ENCODE results near the gene FXR1.
"Not testable (repeated sequence)": the region's sequence is repeated elsewhere in the genome, so short reads cannot be mapped to it uniquely, and the experiment has no call there.

Gene FXR1

GRCh38 chr3:180970931-180971330 lies 58.5 kb downstream of the FXR1 start:
- Mint-ChIP-seq H3K27me3 (no peaks in the 10 kb centered on the region), H3K4me1 (no peaks in the 10 kb centered on the region), H3K9me3 (no peaks in the 10 kb centered on the region), H3K36me3 (ENCODE audit: low read depth) (peaks cover 48% of the 10 kb centered on the region), H3K27ac (no peak overlapping the region), H3K4me3 (no peak overlapping the region)
- DNase-seq (no peak), ATAC-seq (no peak)

- DNase-seq: no peak
- Mint-ChIP-seq H3K9me3 (no peaks in the 10 kb centered on the region), H3K36me3 (ENCODE audit: low read depth) (peaks cover 45% of the 10 kb centered on the region), H3K4me3 (no peak overlapping the region), H3K27ac (no peak overlapping the region), H3K4me1 (no peaks in the 10 kb centered on the region), H3K27me3 (no peaks in the 10 kb centered on the region)
- no peak for ATAC-seq
These were observed 61.1 kb downstream of the FXR1 start for GRCh38 chr3:180973543-180973942.

GRCh38 chr3:180974286-180974685 lies 61.8 kb downstream of the FXR1 start:
- Mint-ChIP-seq H3K36me3 (ENCODE audit: low read depth) (peaks cover 46% of the 10 kb centered on the region), H3K27ac (no peak overlapping the region), H3K4me1 (no peaks in the 10 kb centered on the region), H3K27me3 (no peaks in the 10 kb centered on the region), H3K4me3 (no peak overlapping the region), H3K9me3 (no peaks in the 10 kb centered on the region)
- peak; percentile 49 for ATAC-seq
- no peak for DNase-seq

GRCh38 chr3:180977498-180977897 lies 65.0 kb downstream of the FXR1 start:
- H3K9me3 Mint-ChIP-seq: no peaks in the 10 kb centered on the region
- H3K36me3 Mint-ChIP-seq (ENCODE audit: low read depth): peaks cover 38% of the 10 kb centered on the region
- no peak overlapping the region for H3K27ac Mint-ChIP-seq

GRCh38 chr3:180979961-180980360 lies 67.5 kb downstream of the FXR1 start:
- Mint-ChIP-seq H3K4me1 (no peaks in the 10 kb centered on the region), H3K4me3 (no peak overlapping the region), H3K9me3 (no peaks in the 10 kb centered on the region), H3K27me3 (no peaks in the 10 kb centered on the region), H3K27ac (no peak overlapping the region), H3K36me3 (ENCODE audit: low read depth) (peaks cover 41% of the 10 kb centered on the region)
- ATAC-seq (no peak), DNase-seq (no peak)

More at GRCh38 chr3:180977498-180977897, 65.0 kb downstream of the FXR1 start:
- ATAC-seq (no peak), DNase-seq (no peak)
- Mint-ChIP-seq H3K4me1 (no peaks in the 10 kb centered on the region), H3K4me3 (no peak overlapping the region), H3K27me3 (no peaks in the 10 kb centered on the region)

- Mint-ChIP-seq H3K4me1 (peaks cover 1% of the 10 kb centered on the region), H3K27ac (no peak overlapping the region), H3K36me3 (ENCODE audit: low read depth) (peaks cover 39% of the 10 kb centered on the region), H3K9me3 (no peaks in the 10 kb centered on the region), H3K4me3 (no peak overlapping the region), H3K27me3 (no peaks in the 10 kb centered on the region)
- ATAC-seq (no peak), DNase-seq (no peak)
These were observed 68.1 kb downstream of the FXR1 start for GRCh38 chr3:180980611-180981010.

- Mint-ChIP-seq H3K27me3 (no peaks in the 10 kb centered on the region), H3K27ac (no peak overlapping the region), H3K4me1 (peaks cover 4% of the 10 kb centered on the region), H3K36me3 (ENCODE audit: low read depth) (peaks cover 43% of the 10 kb centered on the region), H3K4me3 (no peak overlapping the region), H3K9me3 (no peaks in the 10 kb centered on the region)
- no peak for ATAC-seq
- DNase-seq: no peak
These were observed 69.4 kb downstream of the FXR1 start for GRCh38 chr3:180981912-180982311.

GRCh38 chr3:180983136-180983535 lies 70.7 kb downstream of the FXR1 start:
- ATAC-seq (no peak), DNase-seq (no peak)
- peak overlapping the region; percentile 11 for H3K27ac Mint-ChIP-seq
- peaks cover 42% of the 10 kb centered on the region for H3K36me3 Mint-ChIP-seq (ENCODE audit: low read depth)
- H3K4me1 Mint-ChIP-seq: peaks cover 14% of the 10 kb centered on the region
- H3K9me3 Mint-ChIP-seq: no peaks in the 10 kb centered on the region
- no peak overlapping the region for H3K4me3 Mint-ChIP-seq
- no peaks in the 10 kb centered on the region for H3K27me3 Mint-ChIP-seq

- ATAC-seq, H3K27me3 Mint-ChIP-seq, H3K27ac Mint-ChIP-seq, H3K4me3 Mint-ChIP-seq, H3K9me3 Mint-ChIP-seq, DNase-seq: not testable (repeated sequence)
- Mint-ChIP-seq H3K4me1 (peaks cover 38% of the 10 kb centered on the region), H3K36me3 (ENCODE audit: low read depth) (peaks cover 28% of the 10 kb centered on the region)
These were observed 73.9 kb downstream of the FXR1 start for GRCh38 chr3:180986366-180986765.

GRCh38 chr3:180987344-180987743 lies 74.9 kb downstream of the FXR1 start:
- no peak for ATAC-seq
- H3K4me1 Mint-ChIP-seq: peaks cover 38% of the 10 kb centered on the region
- peak overlapping the region; percentile 5 for H3K27ac Mint-ChIP-seq
- no peak for DNase-seq
- no peaks in the 10 kb centered on the region for H3K27me3 Mint-ChIP-seq
- no peak overlapping the region for H3K4me3 Mint-ChIP-seq
- no peaks in the 10 kb centered on the region for H3K9me3 Mint-ChIP-seq
- H3K36me3 Mint-ChIP-seq (ENCODE audit: low read depth): peaks cover 26% of the 10 kb centered on the region

- Mint-ChIP-seq H3K4me1 (peaks cover 38% of the 10 kb centered on the region), H3K27me3 (no peaks in the 10 kb centered on the region), H3K9me3 (no peaks in the 10 kb centered on the region), H3K36me3 (ENCODE audit: low read depth) (peaks cover 16% of the 10 kb centered on the region), H3K27ac (peak within 1 kb of the TSS; percentile 92), H3K4me3 (peak within 1 kb of the TSS; percentile 93)
- DNase-seq: peak; percentile 84
- peak; percentile 95 for ATAC-seq
These were observed 77.1 kb downstream of the FXR1 start, which contains the start of gene DNAJC19 for GRCh38 chr3:180989291-180990163. TSS of gene DNAJC19 (minus strand) at chr3:180989736. CDS start at chr3:180989602, 134 bp downstream.

- no peaks in the 10 kb centered on the region for H3K27me3 Mint-ChIP-seq
- peak overlapping the region; percentile 93 for H3K4me3 Mint-ChIP-seq
- no peaks in the 10 kb centered on the region for H3K9me3 Mint-ChIP-seq
- H3K36me3 Mint-ChIP-seq (ENCODE audit: low read depth): peaks cover 12% of the 10 kb centered on the region
- peaks cover 37% of the 10 kb centered on the region for H3K4me1 Mint-ChIP-seq
- no peak for DNase-seq
- no peak for ATAC-seq
- no peak overlapping the region for H3K27ac Mint-ChIP-seq
These were observed 78.0 kb downstream of the FXR1 start for GRCh38 chr3:180990505-180990904.

GRCh38 chr3:180996415-180996932 lies 84.0 kb downstream of the FXR1 start:
- Mint-ChIP-seq H3K4me1 (no peaks in the 10 kb centered on the region), H3K27ac (no peak overlapping the region), H3K27me3 (peaks cover 8% of the 10 kb centered on the region), H3K36me3 (ENCODE audit: low read depth) (peaks cover 3% of the 10 kb centered on the region), H3K9me3 (peaks cover 10% of the 10 kb centered on the region), H3K4me3 (no peak overlapping the region)
- no peak for DNase-seq
- ATAC-seq: no peak

- H3K9me3 Mint-ChIP-seq: peaks cover 21% of the 10 kb centered on the region
- not testable (repeated sequence) for H3K36me3 Mint-ChIP-seq (ENCODE audit: low read depth); ATAC-seq; H3K4me3 Mint-ChIP-seq; H3K4me1 Mint-ChIP-seq; H3K27ac Mint-ChIP-seq; DNase-seq
- peaks cover 13% of the 10 kb centered on the region for H3K27me3 Mint-ChIP-seq
These were observed 89.9 kb downstream of the FXR1 start for GRCh38 chr3:181002331-181002730.

- H3K27ac Mint-ChIP-seq: not testable (repeated sequence)
These were observed 91.0 kb downstream of the FXR1 start for GRCh38 chr3:181003469-181003868.

More at GRCh38 chr3:181003469-181003868, 91.0 kb downstream of the FXR1 start:
- not testable (repeated sequence) for H3K4me1 Mint-ChIP-seq; DNase-seq; ATAC-seq; H3K4me3 Mint-ChIP-seq; H3K36me3 Mint-ChIP-seq (ENCODE audit: low read depth)
- peaks cover 15% of the 10 kb centered on the region for H3K27me3 Mint-ChIP-seq
- peaks cover 21% of the 10 kb centered on the region for H3K9me3 Mint-ChIP-seq

Measured in activated naive CD8-positive, alpha-beta T cell treated with anti-CD3 and anti-CD28 coated beads, Interleukin-2, amount 50 U/mL, for 24 hours (primary cell).